ENCODE results near the gene TMEM106A. TPM values are rescaled to one million over a fixed set of nuclear protein-coding genes. Genes with fewer than 3 reads are reported as not detected.
"Not testable (repeated sequence)": the region's sequence is repeated elsewhere in the genome, so short reads cannot be mapped to it uniquely, and the experiment has no call there.

TMEM106A gene
- total and polyA plus RNA-seq, 7 experiments from 2014 or later = 1.6 to 20.7 (median 13.7) TPM

GRCh38 chr17:43240596-43241352 lies 29.1 kb downstream of the TMEM106A start:
- H3K27me3 ChIP-seq (ENCODE audit: control insufficient read depth in 2 of 2, insufficient read depth in 2 of 2, low read length in 2 of 2); H3K36me3 ChIP-seq (ENCODE audit: control insufficient read depth in 2 of 3, insufficient read depth in 3 of 3, low read length in 3 of 3); H3K9me3 ChIP-seq (ENCODE audit: control insufficient read depth in 2 of 3, low read length in 3 of 3); H3K9me3 Mint-ChIP-seq; H3K36me3 Mint-ChIP-seq; intact Hi-C loops (cut with micrococcal nuclease); H3K4me3 Mint-ChIP-seq; DNase-seq; H3K4me1 ChIP-seq (ENCODE audit: control insufficient read depth in 2 of 2, insufficient read depth in 2 of 2, low read length in 2 of 2); H3K27ac Mint-ChIP-seq; H3K4me3 ChIP-seq (ENCODE audit: low read length); H3K27ac ChIP-seq (ENCODE audit: low read depth, low read length); CTCF ChIA-PET; H3K27me3 Mint-ChIP-seq; POLR2A ChIA-PET; H3K4me1 Mint-ChIP-seq: not testable (repeated sequence)
- peak; percentile 18 for ATAC-seq

- H3K36me3 Mint-ChIP-seq; H3K36me3 ChIP-seq (ENCODE audit: control insufficient read depth in 2 of 3, insufficient read depth in 3 of 3, low read length in 3 of 3); H3K4me3 Mint-ChIP-seq; ATAC-seq; POLR2A ChIA-PET; CTCF ChIA-PET; H3K4me1 Mint-ChIP-seq; intact Hi-C loops (cut with micrococcal nuclease); H3K4me1 ChIP-seq (ENCODE audit: control insufficient read depth in 2 of 2, insufficient read depth in 2 of 2, low read length in 2 of 2); H3K9me3 ChIP-seq (ENCODE audit: control insufficient read depth in 2 of 3, low read length in 3 of 3); H3K27ac Mint-ChIP-seq; H3K4me3 ChIP-seq (ENCODE audit: low read length); H3K27me3 ChIP-seq (ENCODE audit: control insufficient read depth in 2 of 2, insufficient read depth in 2 of 2, low read length in 2 of 2); H3K9me3 Mint-ChIP-seq; H3K27me3 Mint-ChIP-seq; H3K27ac ChIP-seq (ENCODE audit: low read depth, low read length): not testable (repeated sequence)
- DNase-seq = peak in 8 of 9 donors; percentile 39 to 71 (median 64)
These were observed 34.8 kb downstream of the TMEM106A start for GRCh38 chr17:43246456-43246855.

Other genes with a start within 250 kb of the TMEM106A start
- gene AARSD1, start 247.4 kb upstream of the TMEM106A start, total RNA-seq = 10 to 100 TPM; 46.5 to 86.7 (median 56.6) TPM
- 10 to 100 TPM; 45.2 to 48.5 TPM for gene AARSD1, start 247.4 kb upstream of the TMEM106A start, polyA plus RNA-seq
- gene PTGES3L, start 231.8 kb upstream of the TMEM106A start, total RNA-seq = under 1 TPM in 2 of 5 experiments, not detected in 3; 0.69 to 0.94 TPM
- not detected for gene PTGES3L, start 231.8 kb upstream of the TMEM106A start, polyA plus RNA-seq
- gene RUNDC1, start 231.3 kb upstream of the TMEM106A start, total RNA-seq = 10 to 100 TPM; 12.2 to 21.4 (median 19.4) TPM
- 10 to 100 TPM; 13.2 to 17.0 TPM for gene RUNDC1, start 231.3 kb upstream of the TMEM106A start, polyA plus RNA-seq
- gene RPL27, start 213.5 kb upstream of the TMEM106A start, total RNA-seq = 1,000 to 10,000 TPM in 4 of 5 experiments, 100 to 1,000 TPM in 1; 951 to 1,861 (median 1,662) TPM
- 1,000 to 10,000 TPM; 2,130 to 2,713 TPM for gene RPL27, start 213.5 kb upstream of the TMEM106A start, polyA plus RNA-seq
- 100 to 1,000 TPM in 1 of 5 experiments, 10 to 100 TPM in 4; 23.5 to 145 (median 32.1) TPM for gene IFI35, start 205.1 kb upstream of the TMEM106A start, total RNA-seq
- 10 to 100 TPM; 49.8 to 50.6 TPM for gene IFI35, start 205.1 kb upstream of the TMEM106A start, polyA plus RNA-seq
- gene VAT1, start 189.5 kb upstream of the TMEM106A start, total RNA-seq = 10 to 100 TPM; 12.8 to 50.9 (median 34.9) TPM
- gene VAT1, start 189.5 kb upstream of the TMEM106A start, polyA plus RNA-seq = 10 to 100 TPM; 34.9 to 52.3 TPM
- under 1 TPM in 4 of 5 experiments, not detected in 1; 0.08 to 0.74 (median 0.38) TPM for gene RND2, start 186.6 kb upstream of the TMEM106A start, total RNA-seq
- gene RND2, start 186.6 kb upstream of the TMEM106A start, polyA plus RNA-seq = under 1 TPM; 0.15 to 0.33 TPM
- gene BRCA1, start 86.5 kb upstream of the TMEM106A start, total RNA-seq = 10 to 100 TPM in 1 of 5 experiments, 1 to 10 TPM in 4; 2.6 to 54.1 (median 5.4) TPM
- gene BRCA1, start 86.5 kb upstream of the TMEM106A start, polyA plus RNA-seq = 1 to 10 TPM; 1.1 to 3.0 TPM
- 10 to 100 TPM; 44.6 to 83.0 (median 64.3) TPM for gene NBR1, start 40.7 kb upstream of the TMEM106A start, total RNA-seq
- 10 to 100 TPM; 72.2 to 93.2 TPM for gene NBR1, start 40.7 kb upstream of the TMEM106A start, polyA plus RNA-seq
- 1 to 10 TPM in 2 of 5 experiments, under 1 TPM in 1, not detected in 2; 0.72 to 2.0 (median 1.7) TPM for gene CCDC200, start 16.7 kb downstream of the TMEM106A start, total RNA-seq
- 1 to 10 TPM in 1 of 2 donors, not detected in 1; 1.3 TPM for gene CCDC200, start 16.7 kb downstream of the TMEM106A start, polyA plus RNA-seq
- 1,000 to 10,000 TPM; 2,629 to 6,823 (median 3,564) TPM for gene RNU2-1, start 22.1 kb downstream of the TMEM106A start, total RNA-seq
- gene RNU2-1, start 22.1 kb downstream of the TMEM106A start, polyA plus RNA-seq = not detected
- 1 to 10 TPM; 1.7 to 4.8 (median 2.2) TPM for gene ARL4D, start 187.1 kb downstream of the TMEM106A start, total RNA-seq
- 1 to 10 TPM; 1.3 to 1.4 TPM for gene ARL4D, start 187.1 kb downstream of the TMEM106A start, polyA plus RNA-seq